ENCODE measurements around the gene ST6GAL1. TPM values are rescaled to one million over a fixed set of nuclear protein-coding genes. Genes with fewer than 3 reads are reported as not detected.

ST6GAL1 gene, protein sequence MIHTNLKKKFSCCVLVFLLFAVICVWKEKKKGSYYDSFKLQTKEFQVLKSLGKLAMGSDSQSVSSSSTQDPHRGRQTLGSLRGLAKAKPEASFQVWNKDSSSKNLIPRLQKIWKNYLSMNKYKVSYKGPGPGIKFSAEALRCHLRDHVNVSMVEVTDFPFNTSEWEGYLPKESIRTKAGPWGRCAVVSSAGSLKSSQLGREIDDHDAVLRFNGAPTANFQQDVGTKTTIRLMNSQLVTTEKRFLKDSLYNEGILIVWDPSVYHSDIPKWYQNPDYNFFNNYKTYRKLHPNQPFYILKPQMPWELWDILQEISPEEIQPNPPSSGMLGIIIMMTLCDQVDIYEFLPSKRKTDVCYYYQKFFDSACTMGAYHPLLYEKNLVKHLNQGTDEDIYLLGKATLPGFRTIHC
- total RNA-seq (100 to 1,000 TPM in 1 of 2 donors, 10 to 100 TPM in 1; 89.5 to 113 TPM), polyA plus RNA-seq (10 to 100 TPM; 15.1 to 31.4 TPM)
- long read RNA-seq, donor 1, full-length matches to known transcripts = 13 of 40 reads
- long read RNA-seq, donor 1, partial matches to known transcripts = 9 of 40 reads
- long read RNA-seq, donor 1, other reads (novel, unspliced or antisense) = 18 of 40 reads
- long read RNA-seq, donor 2, full-length matches to known transcripts = 3 of 31 reads
- long read RNA-seq, donor 2, partial matches to known transcripts = 5 of 31 reads
- long read RNA-seq, donor 2, other reads (novel, unspliced or antisense) = 23 of 31 reads
- long read RNA-seq, donor 3, full-length matches to known transcripts = 7 of 7 reads
- long read RNA-seq, donor 3, partial matches to known transcripts = 0 of 7 reads
- long read RNA-seq, donor 3, other reads (novel, unspliced or antisense) = 0 of 7 reads
- long read RNA-seq, donor 4, full-length matches to known transcripts = 3 of 3 reads
- long read RNA-seq, donor 4, partial matches to known transcripts = 0 of 3 reads
- long read RNA-seq, donor 4, other reads (novel, unspliced or antisense) = 0 of 3 reads
- long read RNA-seq, donor 5, full-length matches to known transcripts = 5 of 52 reads
- long read RNA-seq, donor 5, partial matches to known transcripts = 13 of 52 reads
- long read RNA-seq, donor 5, other reads (novel, unspliced or antisense) = 34 of 52 reads

GRCh38 chr3:186930143-186930640 is at the start of gene ST6GAL1:
ST6GAL1 (plus strand) TSS chr3:186930526; CDS start chr3:187042704, 112,178 bp downstream.
- Histone ChIP-seq H3K27ac (ENCODE audit: low read depth in 1 of 2, low read length in 1 of 2) (peak within 1 kb of the TSS; percentile 90 to 91), H3K27me3 (ENCODE audit: control insufficient read depth in 3 of 3, insufficient read depth in 3 of 3, low read length in 2 of 3) (peaks cover 0 to 3% (median 0%) of the 10 kb centered on the region in 3 donors), H3K9me3 (ENCODE audit: control insufficient read depth in 4 of 4, insufficient read depth in 3 of 4, low read length in 3 of 4) (no peaks in the 10 kb centered on the region), H3K36me3 (ENCODE audit: control insufficient read depth in 4 of 4, insufficient read depth in 4 of 4, low read length in 4 of 4) (peaks cover 0 to 5% (median 0%) of the 10 kb centered on the region in 4 donors), H3K4me1 (ENCODE audit: control insufficient read depth in 5 of 5, insufficient read depth in 5 of 5, low read length in 5 of 5) (peaks cover 0 to 13% (median 4%) of the 10 kb centered on the region in 5 donors), H3K4me3 (peak within 1 kb of the TSS; percentile 94), H3K9ac (ENCODE audit: insufficient read depth in 1 of 2, low read length in 2 of 2) (peak within 1 kb of the TSS; percentile 68 to 70)
- TF ChIP-seq, protein P1, sequence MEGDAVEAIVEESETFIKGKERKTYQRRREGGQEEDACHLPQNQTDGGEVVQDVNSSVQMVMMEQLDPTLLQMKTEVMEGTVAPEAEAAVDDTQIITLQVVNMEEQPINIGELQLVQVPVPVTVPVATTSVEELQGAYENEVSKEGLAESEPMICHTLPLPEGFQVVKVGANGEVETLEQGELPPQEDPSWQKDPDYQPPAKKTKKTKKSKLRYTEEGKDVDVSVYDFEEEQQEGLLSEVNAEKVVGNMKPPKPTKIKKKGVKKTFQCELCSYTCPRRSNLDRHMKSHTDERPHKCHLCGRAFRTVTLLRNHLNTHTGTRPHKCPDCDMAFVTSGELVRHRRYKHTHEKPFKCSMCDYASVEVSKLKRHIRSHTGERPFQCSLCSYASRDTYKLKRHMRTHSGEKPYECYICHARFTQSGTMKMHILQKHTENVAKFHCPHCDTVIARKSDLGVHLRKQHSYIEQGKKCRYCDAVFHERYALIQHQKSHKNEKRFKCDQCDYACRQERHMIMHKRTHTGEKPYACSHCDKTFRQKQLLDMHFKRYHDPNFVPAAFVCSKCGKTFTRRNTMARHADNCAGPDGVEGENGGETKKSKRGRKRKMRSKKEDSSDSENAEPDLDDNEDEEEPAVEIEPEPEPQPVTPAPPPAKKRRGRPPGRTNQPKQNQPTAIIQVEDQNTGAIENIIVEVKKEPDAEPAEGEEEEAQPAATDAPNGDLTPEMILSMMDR (IDR thresholded peaks at IDR 0.05; ENCODE audit: control extremely low read depth, extremely low read depth) = no peak
- DNase-seq (peak; percentile 64 to 74 (median 69)), ATAC-seq (ENCODE audit: insufficient read depth, low FRiP score) (peak; percentile 86)
- WGBS, 2 donors = 0 to 1% methylated on average over 33 to 38 of the region's 38 CpGs

DNA sequence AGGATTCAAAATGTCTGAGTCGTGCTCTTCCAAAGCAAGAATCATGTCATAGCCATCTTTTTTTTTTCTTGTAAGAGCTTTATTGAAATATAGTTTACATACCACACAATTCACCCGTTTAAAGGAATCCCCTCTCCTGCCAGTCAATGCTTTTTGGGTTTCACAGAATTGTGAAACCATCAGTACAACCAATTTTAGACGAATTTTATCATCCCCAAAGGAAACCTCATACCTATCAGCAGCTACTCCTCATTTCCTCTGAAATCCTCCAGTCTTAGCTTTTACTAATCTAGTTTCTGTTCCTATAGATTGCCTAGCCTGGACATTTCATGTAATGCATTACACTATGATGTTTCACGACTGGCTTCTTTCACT is 48.2 kb upstream of the ST6GAL1 start:
- H3K4me3 ChIP-seq = no peak overlapping the region
- WGBS, 2 donors = 35 to 56% methylated on average over 4 of the region's 4 CpGs
- H3K36me3 ChIP-seq (ENCODE audit: control insufficient read depth in 4 of 4, insufficient read depth in 4 of 4, low read length in 4 of 4) = no peaks in the 10 kb centered on the region
- ATAC-seq (ENCODE audit: insufficient read depth, low FRiP score) (no peak), DNase-seq (no peak)
- H3K27me3 ChIP-seq (ENCODE audit: control insufficient read depth in 3 of 3, insufficient read depth in 3 of 3, low read length in 2 of 3) = no peaks in the 10 kb centered on the region
- peaks cover 0 to under 1% (median 0%) of the 10 kb centered on the region in 4 donors for H3K9me3 ChIP-seq (ENCODE audit: control insufficient read depth in 4 of 4, insufficient read depth in 3 of 4, low read length in 3 of 4)
- no peak overlapping the region for H3K9ac ChIP-seq (ENCODE audit: insufficient read depth in 1 of 2, low read length in 2 of 2)
- TF ChIP-seq, protein P1 (IDR thresholded peaks at IDR 0.05; ENCODE audit: control extremely low read depth, extremely low read depth) = no peak
- peaks cover 0 to 3% (median 0%) of the 10 kb centered on the region in 5 donors for H3K4me1 ChIP-seq (ENCODE audit: control insufficient read depth in 5 of 5, insufficient read depth in 5 of 5, low read length in 5 of 5)
- no peak overlapping the region for H3K27ac ChIP-seq (ENCODE audit: low read depth in 1 of 2, low read length in 1 of 2)

GRCh38 chr3:186882881-186883685 is 47.2 kb upstream of the ST6GAL1 start:
- Histone ChIP-seq H3K36me3 (ENCODE audit: control insufficient read depth in 4 of 4, insufficient read depth in 4 of 4, low read length in 4 of 4) (no peaks in the 10 kb centered on the region), H3K27me3 (ENCODE audit: control insufficient read depth in 3 of 3, insufficient read depth in 3 of 3, low read length in 2 of 3) (no peaks in the 10 kb centered on the region), H3K4me1 (ENCODE audit: control insufficient read depth in 5 of 5, insufficient read depth in 5 of 5, low read length in 5 of 5) (peaks cover 0 to 5% (median 0%) of the 10 kb centered on the region in 5 donors), H3K27ac (ENCODE audit: low read depth in 1 of 2, low read length in 1 of 2) (no peak overlapping the region), H3K4me3 (no peak overlapping the region), H3K9me3 (ENCODE audit: control insufficient read depth in 4 of 4, insufficient read depth in 3 of 4, low read length in 3 of 4) (no peaks in the 10 kb centered on the region), H3K9ac (ENCODE audit: insufficient read depth in 1 of 2, low read length in 2 of 2) (no peak overlapping the region)
- no peak for DNase-seq
- ATAC-seq (ENCODE audit: insufficient read depth, low FRiP score) = no peak
- 86 to 88% methylated on average over 6 of the region's 6 CpGs for WGBS, 2 donors
- TF ChIP-seq, protein P1 (IDR thresholded peaks at IDR 0.05; ENCODE audit: control extremely low read depth, extremely low read depth) = no peak

Measured in lung (tissue), 16 donors.